GM21360 (cell line): Measurements from ENCODE around the gene ACOT9.
"Not testable (repeated sequence)": the region's sequence is repeated elsewhere in the genome, so short reads cannot be mapped to it uniquely, and the experiment has no call there.

ENCODE experiments used
- ATAC-seq: cut with Tn5 transposase; IDR thresholded peaks from one replicate; pipeline ENCODE4 v1.9.1; 2021; ENCODE audit warnings: mild to moderate bottlenecking, moderate library complexity; ENCODE audit not compliant: unreplicated experiment

ACOT9 gene

GRCh38 chrX:23742697-23743622 is at the start of gene ACOT9:
Gene ACOT9 (minus strand): TSS chrX:23743276. CDS start chrX:23743144, 132 bp downstream.
- peak; percentile 92 for ATAC-seq

GRCh38 chrX:23790155-23790497 is 47.0 kb upstream of the ACOT9 start:
- ATAC-seq = no peak

GRCh38 chrX:23789386-23790154 is 46.5 kb upstream of the ACOT9 start:
- ATAC-seq = no peak

- ATAC-seq = no peak
Observed at GRCh38 chrX:23788946-23789345, 45.9 kb upstream of the ACOT9 start.

- ATAC-seq = no peak
Observed at GRCh38 chrX:23788521-23788920, 45.4 kb upstream of the ACOT9 start.

- ATAC-seq = no peak
Observed at GRCh38 chrX:23787745-23788118, 44.7 kb upstream of the ACOT9 start.

GRCh38 chrX:23786268-23786815 is 43.3 kb upstream of the ACOT9 start:
- no peak for ATAC-seq

GRCh38 chrX:23785580-23785979 is 42.5 kb upstream of the ACOT9 start:
- no peak for ATAC-seq

- no peak for ATAC-seq
Observed at GRCh38 chrX:23784470-23785331, 41.6 kb upstream of the ACOT9 start.

GRCh38 chrX:23783589-23784469 is 40.8 kb upstream of the ACOT9 start:
- ATAC-seq = no peak

- ATAC-seq = peak; percentile 84
Observed at GRCh38 chrX:23782863-23783588, 40.0 kb upstream of the ACOT9 start, which contains the start of gene SAT1. Gene SAT1 (plus strand): TSS chrX:23783173. CDS start chrX:23783352, 179 bp downstream.

GRCh38 chrX:23782455-23782854 is 39.4 kb upstream of the ACOT9 start:
- ATAC-seq = no peak

- ATAC-seq = no peak
Observed at GRCh38 chrX:23779025-23779424, 35.9 kb upstream of the ACOT9 start.

GRCh38 chrX:23776363-23776762 is 33.3 kb upstream of the ACOT9 start:
- ATAC-seq = no peak

- ATAC-seq = peak; percentile 80
Observed at GRCh38 chrX:23773601-23774175, 30.6 kb upstream of the ACOT9 start.

- not testable (repeated sequence) for ATAC-seq
Observed at GRCh38 chrX:23771086-23771485, 28.0 kb upstream of the ACOT9 start.

GRCh38 chrX:23770142-23770541 is 27.1 kb upstream of the ACOT9 start:
- ATAC-seq = no peak

GRCh38 chrX:23766650-23767551 is 23.8 kb upstream of the ACOT9 start:
- ATAC-seq = no peak
